Adrenal gland (tissue), 5 donors: ENCODE measurements around the gene SPATA16.

Experiments used
- CTCF ChIP-seq, 6 experiments: fragments of 450-650 bp in 4 of 6; fragments of 200-600 bp in 2 of 6; sonication (generic) in 1 of 6; IDR thresholded peaks; 1 replicate in 5 of 6; 2 replicates in 1 of 6; pipeline versions ENCODE4 v1.5.1 to v1.8.0; 2016 to 2021; ENCODE audit warnings: antibody characterized with exemption in 6 of 6, mild to moderate bottlenecking in 2 of 6, moderate library complexity in 1 of 6
- POLR2A ChIP-seq, 2 donors: fragments of 450-650 bp; IDR thresholded peaks; one replicate each; pipeline ENCODE4 v1.6.1; 2017; ENCODE audit warnings: antibody characterized with exemption in 2 of 2, mild to moderate bottlenecking in 2 of 2, moderate library complexity in 1 of 2
- donor health status: DM: no; HTN: no; CAD: no.

GRCh38 chr3:173030273-173030672, 110.8 kb downstream of the SPATA16 start:
- TF ChIP-seq CTCF (IDR thresholded peaks at IDR 0.05), result no peak
- no peak for TF ChIP-seq POLR2A (IDR thresholded peaks at IDR 0.05)
